Measurements from ENCODE around the gene FAT4.

The FAT4 gene
- long read RNA-seq, donor 1 = 0 reads
- long read RNA-seq, donor 2 = 0 reads
- long read RNA-seq, donor 3 = 0 reads
- long read RNA-seq, donor 4 = 0 reads
- long read RNA-seq, donor 5 = 0 reads
- long read RNA-seq, donor 6, partial matches to known transcripts = 12 of 12 reads
- long read RNA-seq, donor 6, other reads (novel, unspliced or antisense) = 0 of 12 reads
- long read RNA-seq, donor 7, partial matches to known transcripts = 48 of 49 reads
- long read RNA-seq, donor 7, other reads (novel, unspliced or antisense) = 0 of 49 reads
- long read RNA-seq, donor 8 = 0 reads

GRCh38 chr4:125314676-125315575, at the start of gene FAT4:
TSS of gene FAT4 (plus strand) at chr4:125314955. CDS start at chr4:125316412, 1,457 bp downstream.
- DNase-seq = peak; percentile 97

- DNase-seq = no peak
Measured at GRCh38 chr4:125265846-125266245, 48.9 kb upstream of the FAT4 start.

- DNase-seq = no peak
Measured at GRCh38 chr4:125266901-125267604, 47.7 kb upstream of the FAT4 start.

GRCh38 chr4:125267630-125268029, 47.1 kb upstream of the FAT4 start:
- no peak for DNase-seq

GRCh38 chr4:125268068-125268755, 46.5 kb upstream of the FAT4 start:
- no peak for DNase-seq

- no peak for DNase-seq
Measured at GRCh38 chr4:125276811-125277210, 37.9 kb upstream of the FAT4 start.

- no peak for DNase-seq
Measured at GRCh38 chr4:125277790-125278189, 37.0 kb upstream of the FAT4 start.

GRCh38 chr4:125280892-125281403, 33.8 kb upstream of the FAT4 start:
- no peak for DNase-seq

GRCh38 chr4:125283707-125284279, 31.0 kb upstream of the FAT4 start:
- peak; percentile 12 for DNase-seq

- no peak for DNase-seq
Measured at GRCh38 chr4:125297116-125297515, 17.6 kb upstream of the FAT4 start.

- no peak for DNase-seq
Measured at GRCh38 chr4:125303058-125303457, 11.7 kb upstream of the FAT4 start.

GRCh38 chr4:125303821-125304220, 10.9 kb upstream of the FAT4 start:
- no peak for DNase-seq

- DNase-seq = no peak
Measured at GRCh38 chr4:125306112-125306511, 8.6 kb upstream of the FAT4 start.

GRCh38 chr4:125306533-125306932, 8.2 kb upstream of the FAT4 start:
- no peak for DNase-seq

GRCh38 chr4:125311503-125311902, 3.3 kb upstream of the FAT4 start:
- DNase-seq = no peak

- peak; percentile 67 for DNase-seq
Measured at GRCh38 chr4:125313497-125313896, 1.3 kb upstream of the FAT4 start.

- DNase-seq = peak; percentile 66
Measured at GRCh38 chr4:125313989-125314667, 627 bp upstream of the FAT4 start.

- peak; percentile 87 for DNase-seq
Measured at GRCh38 chr4:125315576-125316400, 1.0 kb downstream of the FAT4 start.

- peak; percentile 74 for DNase-seq
Measured at GRCh38 chr4:125316401-125316790, 1.6 kb downstream of the FAT4 start.
